Testis (tissue), 2 donors: ENCODE results near the gene LRRC42.

Source experiments
- CTCF ChIP-seq, 3 experiments: fragments of 450-650 bp in 2 of 3; fragments of 200-600 bp in 1 of 3; sonication (generic) in 1 of 3; IDR thresholded peaks; one replicate each; pipeline ENCODE4 v1.5.1; 2016 to 2019; ENCODE audit warnings: antibody characterized with exemption in 3 of 3, mild to moderate bottlenecking in 2 of 3, moderate library complexity in 1 of 3
- POLR2A ChIP-seq: fragments of 450-650 bp; IDR thresholded peaks from one replicate; pipeline ENCODE4 v1.6.1; 2017; ENCODE audit warnings: antibody characterized with exemption, mild to moderate bottlenecking, moderate library complexity

DNA sequence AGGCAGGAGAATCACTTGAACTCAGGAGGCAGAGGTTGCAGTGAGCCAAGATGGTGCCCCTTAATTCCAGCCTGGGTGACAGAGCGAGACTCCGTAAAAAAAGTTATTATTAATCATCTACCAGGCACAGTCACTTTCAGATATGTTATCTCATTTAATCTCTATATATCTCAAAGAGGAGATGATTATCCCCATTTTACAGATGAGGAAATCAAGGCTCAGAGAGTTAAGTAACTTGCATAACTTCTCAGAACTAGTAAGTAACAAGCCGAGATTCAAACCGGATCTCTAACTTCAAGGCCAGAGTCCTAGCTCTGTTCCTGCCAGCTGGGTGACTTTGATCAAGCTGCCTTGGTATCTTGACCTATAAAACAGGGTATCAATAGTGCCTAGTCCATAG lies 34.7 kb upstream of the LRRC42 start:
- TF ChIP-seq CTCF (IDR thresholded peaks at IDR 0.05) (no peak), POLR2A (no peak)
